Naive B cell (primary cell): ENCODE data around the gene GIMAP2. TPM values are rescaled to one million over a fixed set of nuclear protein-coding genes. Genes with fewer than 3 reads are reported as not detected.

Source experiments
- ATAC-seq, 2 donors: fragments of 150-1000 bp; cut with Tn5 transposase; 2 replicates each; pipeline ENCODE4 v1.10.0; 2021; ENCODE audit warnings: low read depth in 2 of 2, mild to moderate bottlenecking in 2 of 2, moderate library complexity in 2 of 2
- DNase-seq: peaks from one replicate; pipeline ENCODE4 v3.0.0; 2022
- H3K27ac Mint-ChIP-seq, 6 donors: one replicate each; pipeline ENCODE4 v1.8.0; 2020 to 2022; ENCODE audit warnings: mild to moderate bottlenecking in 6 of 6, mixed read lengths in 6 of 6, moderate library complexity in 5 of 6, inconsistent platforms in 2 of 6
- H3K27me3 Mint-ChIP-seq, 3 donors: one replicate each; pipeline ENCODE4 v1.8.0; 2021 to 2022; ENCODE audit warnings: mixed read lengths in 3 of 3, mild to moderate bottlenecking in 1 of 3
- H3K36me3 Mint-ChIP-seq, 2 donors: one replicate each; pipeline ENCODE4 v1.8.0; 2020 to 2022; ENCODE audit warnings: mixed read lengths in 2 of 2, inconsistent platforms in 1 of 2, mild to moderate bottlenecking in 1 of 2
- H3K4me1 Mint-ChIP-seq, 3 donors: one replicate each; pipeline ENCODE4 v1.8.0; 2020 to 2022; ENCODE audit warnings: mixed read lengths in 3 of 3, inconsistent platforms in 1 of 3, mild to moderate bottlenecking in 1 of 3, moderate library complexity in 1 of 3
- H3K4me3 Mint-ChIP-seq, 8 donors: one replicate each; pipeline ENCODE4 v1.8.0; 2020 to 2022; ENCODE audit warnings: mild to moderate bottlenecking in 8 of 8, mixed read lengths in 8 of 8, moderate library complexity in 8 of 8, inconsistent platforms in 2 of 8
- H3K9me3 Mint-ChIP-seq, 7 donors: one replicate each; pipeline ENCODE4 v1.8.0; 2020 to 2022; ENCODE audit warnings: mixed read lengths in 7 of 7, mild to moderate bottlenecking in 5 of 7, inconsistent platforms in 2 of 7, moderate library complexity in 1 of 7
- polyA plus RNA-seq, 6 donors: library from polyadenylated mRNA; unstranded; fragments of 300-500 nt; fragmentation: Illumina TruSeq; gene quantifications; one replicate each; pipeline ENCODE4 v1.2.3, GENCODE V29; 2021; ENCODE audit warnings: low read depth in 6 of 6

The GIMAP2 gene
- polyA plus RNA-seq, 6 donors from 2014 or later, result 8.2 to 40.4 (median 14.0) TPM

GRCh38 chr7:150695654-150696053, 10.1 kb downstream of the GIMAP2 start:
- Mint-ChIP-seq H3K36me3 (peaks cover 27 to 44% of the 10 kb centered on the region in 2 donors), H3K4me3 (no peak overlapping the region), H3K27me3 (no peaks in the 10 kb centered on the region), H3K4me1 (no peaks in the 10 kb centered on the region), H3K27ac (no peak overlapping the region), H3K9me3 (peaks cover 12 to 81% (median 74%) of the 10 kb centered on the region in 7 donors)
- DNase-seq (no peak), ATAC-seq (no peak)

- no peak for DNase-seq
- H3K36me3 Mint-ChIP-seq, result peaks cover 28 to 43% of the 10 kb centered on the region in 2 donors
- H3K27me3 Mint-ChIP-seq, result no peaks in the 10 kb centered on the region
- H3K4me3 Mint-ChIP-seq, result no peak overlapping the region
- H3K27ac Mint-ChIP-seq, result no peak overlapping the region
- no peaks in the 10 kb centered on the region for H3K4me1 Mint-ChIP-seq
- ATAC-seq, result no peak
- H3K9me3 Mint-ChIP-seq, result peaks cover 27 to 92% (median 74%) of the 10 kb centered on the region in 7 donors
These were observed 17.7 kb downstream of the GIMAP2 start for GRCh38 chr7:150703209-150703608.

GRCh38 chr7:150715293-150715692, 29.8 kb downstream of the GIMAP2 start:
- peaks cover 16 to 22% (median 19%) of the 10 kb centered on the region in 3 donors for H3K4me1 Mint-ChIP-seq
- H3K4me3 Mint-ChIP-seq, result peak overlapping the region in 1 of 8 donors; percentile 82
- H3K9me3 Mint-ChIP-seq, result peaks cover 0 to 27% (median 16%) of the 10 kb centered on the region in 7 donors
- H3K36me3 Mint-ChIP-seq, result peaks cover 0 to 9% of the 10 kb centered on the region in 2 donors
- H3K27ac Mint-ChIP-seq, result peak overlapping the region in 1 of 6 donors; percentile 12
- DNase-seq (no peak), ATAC-seq (no peak)
- H3K27me3 Mint-ChIP-seq, result no peaks in the 10 kb centered on the region

GRCh38 chr7:150715738-150716137, 30.2 kb downstream of the GIMAP2 start:
- DNase-seq, result no peak
- Mint-ChIP-seq H3K27ac (peak overlapping the region; percentile 14 to 94 (median 50)), H3K27me3 (no peaks in the 10 kb centered on the region), H3K9me3 (peaks cover 0 to 27% (median 16%) of the 10 kb centered on the region in 7 donors), H3K4me1 (peaks cover 16 to 22% (median 19%) of the 10 kb centered on the region in 3 donors), H3K4me3 (peak overlapping the region in 5 of 8 donors; percentile 56 to 91 (median 82)), H3K36me3 (peaks cover 0 to 9% of the 10 kb centered on the region in 2 donors)
- ATAC-seq, result no peak

- ATAC-seq (peak; percentile 69 to 71), DNase-seq (peak; percentile 19)
- Mint-ChIP-seq H3K4me3 (peak within 1 kb of the TSS; percentile 81 to 92 (median 91)), H3K27me3 (no peaks in the 10 kb centered on the region), H3K9me3 (peaks cover 0 to 27% (median 16%) of the 10 kb centered on the region in 7 donors), H3K27ac (peak within 1 kb of the TSS; percentile 31 to 98 (median 73)), H3K36me3 (peaks cover 0 to 14% of the 10 kb centered on the region in 2 donors), H3K4me1 (peaks cover 16 to 22% (median 19%) of the 10 kb centered on the region in 3 donors)
These were observed 30.9 kb downstream of the GIMAP2 start, which contains the start of gene GIMAP1 for GRCh38 chr7:150716368-150716767. GIMAP1 (plus strand) TSS chr7:150716613; CDS start chr7:150719048, 2,435 bp downstream.

GRCh38 chr7:150716939-150717338, 31.4 kb downstream of the GIMAP2 start:
- ATAC-seq, result no peak

GRCh38 chr7:150717814-150718420, 32.4 kb downstream of the GIMAP2 start:
- H3K27ac Mint-ChIP-seq, result peak overlapping the region in 3 of 6 donors; percentile 16 to 51 (median 29)
- H3K4me3 Mint-ChIP-seq, result peak overlapping the region in 3 of 8 donors; percentile 28 to 92 (median 81)
- no peak for ATAC-seq
- DNase-seq, result no peak
- H3K27me3 Mint-ChIP-seq, result no peaks in the 10 kb centered on the region
- H3K36me3 Mint-ChIP-seq, result peaks cover 0 to 14% of the 10 kb centered on the region in 2 donors
- peaks cover 16 to 22% (median 19%) of the 10 kb centered on the region in 3 donors for H3K4me1 Mint-ChIP-seq
- peaks cover 0 to 17% (median 9%) of the 10 kb centered on the region in 7 donors for H3K9me3 Mint-ChIP-seq

More at GRCh38 chr7:150716939-150717338, 31.4 kb downstream of the GIMAP2 start:
- H3K4me3 Mint-ChIP-seq, result peak overlapping the region; percentile 81 to 92 (median 91)
- DNase-seq, result no peak
- H3K36me3 Mint-ChIP-seq, result peaks cover 0 to 14% of the 10 kb centered on the region in 2 donors
- peaks cover 0 to 27% (median 16%) of the 10 kb centered on the region in 7 donors for H3K9me3 Mint-ChIP-seq
- peak overlapping the region in 4 of 6 donors; percentile 21 to 98 (median 73) for H3K27ac Mint-ChIP-seq
- no peaks in the 10 kb centered on the region for H3K27me3 Mint-ChIP-seq
- H3K4me1 Mint-ChIP-seq, result peaks cover 16 to 22% (median 19%) of the 10 kb centered on the region in 3 donors

- no peaks in the 10 kb centered on the region for H3K27me3 Mint-ChIP-seq
- H3K4me1 Mint-ChIP-seq, result peaks cover 16 to 22% (median 19%) of the 10 kb centered on the region in 3 donors
- H3K36me3 Mint-ChIP-seq, result peaks cover 0 to 9% of the 10 kb centered on the region in 2 donors
- H3K9me3 Mint-ChIP-seq, result peaks cover 0 to 2% (median 0%) of the 10 kb centered on the region in 7 donors
- H3K4me3 Mint-ChIP-seq, result no peak overlapping the region
- H3K27ac Mint-ChIP-seq, result peak overlapping the region in 1 of 6 donors; percentile 54
- DNase-seq (no peak), ATAC-seq (no peak)
These were observed 33.9 kb downstream of the GIMAP2 start for GRCh38 chr7:150719436-150719835.

GRCh38 chr7:150719960-150720891, 34.7 kb downstream of the GIMAP2 start:
- Mint-ChIP-seq H3K9me3 (no peaks in the 10 kb centered on the region), H3K4me1 (peaks cover 16 to 22% (median 19%) of the 10 kb centered on the region in 3 donors), H3K36me3 (peaks cover 0 to 9% of the 10 kb centered on the region in 2 donors), H3K27me3 (no peaks in the 10 kb centered on the region), H3K27ac (peak overlapping the region in 1 of 6 donors; percentile 54), H3K4me3 (no peak overlapping the region)
- DNase-seq (no peak), ATAC-seq (no peak)

- ATAC-seq (no peak), DNase-seq (no peak)
- Mint-ChIP-seq H3K9me3 (peaks cover 2 to 9% (median 5%) of the 10 kb centered on the region in 7 donors), H3K27me3 (no peaks in the 10 kb centered on the region), H3K36me3 (peaks cover 0 to 9% of the 10 kb centered on the region in 2 donors), H3K4me1 (peaks cover 4 to 10% (median 5%) of the 10 kb centered on the region in 3 donors), H3K4me3 (no peak overlapping the region), H3K27ac (no peak overlapping the region)
These were observed 36.5 kb downstream of the GIMAP2 start for GRCh38 chr7:150721970-150722373.

- DNase-seq (no peak), ATAC-seq (no peak)
- no peak overlapping the region for H3K4me3 Mint-ChIP-seq
- H3K36me3 Mint-ChIP-seq, result peaks cover 2 to 9% of the 10 kb centered on the region in 2 donors
- peaks cover 0 to 4% (median 4%) of the 10 kb centered on the region in 3 donors for H3K4me1 Mint-ChIP-seq
- peaks cover 3 to 15% (median 6%) of the 10 kb centered on the region in 7 donors for H3K9me3 Mint-ChIP-seq
- H3K27me3 Mint-ChIP-seq, result peaks cover 0 to under 1% (median 0%) of the 10 kb centered on the region in 3 donors
- H3K27ac Mint-ChIP-seq, result no peak overlapping the region
These were observed 37.0 kb downstream of the GIMAP2 start for GRCh38 chr7:150722431-150722931.

- peaks cover 0 to 6% (median under 1%) of the 10 kb centered on the region in 3 donors for H3K27me3 Mint-ChIP-seq
- no peak for ATAC-seq
- no peak for DNase-seq
- no peak overlapping the region for H3K4me3 Mint-ChIP-seq
- H3K4me1 Mint-ChIP-seq, result no peaks in the 10 kb centered on the region
- peaks cover 9 to 24% (median 15%) of the 10 kb centered on the region in 7 donors for H3K9me3 Mint-ChIP-seq
- H3K27ac Mint-ChIP-seq, result no peak overlapping the region
- H3K36me3 Mint-ChIP-seq, result peaks cover 7 to 9% of the 10 kb centered on the region in 2 donors
These were observed 38.0 kb downstream of the GIMAP2 start for GRCh38 chr7:150723467-150723866.

- Mint-ChIP-seq H3K4me1 (no peaks in the 10 kb centered on the region), H3K27me3 (peaks cover 0 to 6% (median 4%) of the 10 kb centered on the region in 3 donors), H3K36me3 (peaks cover 0 to 7% of the 10 kb centered on the region in 2 donors), H3K4me3 (no peak overlapping the region), H3K9me3 (peaks cover 10 to 29% (median 18%) of the 10 kb centered on the region in 7 donors), H3K27ac (no peak overlapping the region)
- ATAC-seq, result no peak
- no peak for DNase-seq
These were observed 41.9 kb downstream of the GIMAP2 start for GRCh38 chr7:150727381-150727780.
